ENCODE measurements around the gene CRX.
A peak's percentile ranks its signal among the peaks of the same experiment; 100 is the strongest.
"Not testable (repeated sequence)": the region's sequence is repeated elsewhere in the genome, so short reads cannot be mapped to it uniquely, and the experiment has no call there.

CRX gene

DNA sequence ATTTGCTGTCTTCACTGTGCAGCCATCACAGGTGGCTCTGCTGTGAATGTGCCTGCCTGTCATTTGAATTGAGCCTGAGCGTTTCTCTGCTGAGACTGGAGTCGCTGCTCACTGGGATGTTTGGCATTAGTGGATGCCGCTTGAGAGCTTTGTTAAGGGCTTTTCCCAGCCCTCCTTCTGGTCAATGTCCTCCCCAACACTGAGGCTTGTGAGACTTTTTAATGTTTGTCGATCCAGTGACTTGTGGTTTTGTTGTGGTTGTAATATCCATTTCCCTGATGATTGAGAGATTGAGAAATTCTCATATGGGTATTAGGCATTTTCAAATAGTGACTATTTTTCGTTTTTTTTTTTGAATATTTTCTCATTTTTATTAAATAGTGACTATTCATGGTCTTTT lies 39.9 kb downstream of the CRX start:
- no peak for DNase-seq

GRCh38 chr19:47863514-47863936 lies 41.8 kb downstream of the CRX start:
- DNase-seq = peak; percentile 95

DNA sequence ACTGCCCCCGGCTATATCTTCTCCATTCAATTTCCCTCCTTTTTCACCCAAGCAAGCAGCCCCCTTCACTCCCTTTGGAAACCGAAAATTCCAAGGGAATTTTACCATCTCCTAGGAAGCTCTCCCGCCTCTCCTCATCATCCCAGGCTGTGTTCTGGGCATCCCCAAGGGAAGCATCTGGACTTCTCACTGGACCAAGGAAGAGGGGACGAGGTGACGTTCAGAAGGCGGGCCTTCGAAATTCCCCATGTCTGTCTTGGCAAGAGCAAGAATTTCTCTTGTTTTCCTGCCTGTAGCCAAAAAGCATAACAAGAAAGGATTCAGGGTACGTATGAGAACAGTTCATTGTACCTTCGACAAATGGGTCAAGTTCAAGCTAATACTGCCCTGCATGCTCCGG lies 43.4 kb downstream of the CRX start:
- no peak for DNase-seq

DNA sequence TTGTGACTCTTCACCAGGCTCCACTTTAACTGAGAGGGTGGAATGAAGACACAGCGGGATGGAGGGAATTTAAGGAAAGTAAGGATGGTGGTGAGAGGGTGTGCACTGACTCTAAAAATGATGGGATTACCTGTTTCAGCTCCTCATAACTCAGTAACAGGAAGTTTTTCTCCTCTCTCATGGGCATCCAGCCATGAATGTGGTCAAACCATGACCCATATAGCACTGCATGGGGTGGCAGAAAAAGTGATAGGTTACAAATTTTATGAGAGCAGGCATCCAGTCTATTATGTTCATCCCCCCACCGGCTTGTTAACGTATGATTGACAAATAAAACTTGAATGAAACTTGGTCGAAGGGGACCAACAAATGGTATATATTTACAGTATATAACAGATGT lies 57.2 kb downstream of the CRX start:
- DNase-seq = no peak

- not testable (repeated sequence) for DNase-seq
Measured at GRCh38 chr19:47879385-47879784, 57.6 kb downstream of the CRX start.

DNA sequence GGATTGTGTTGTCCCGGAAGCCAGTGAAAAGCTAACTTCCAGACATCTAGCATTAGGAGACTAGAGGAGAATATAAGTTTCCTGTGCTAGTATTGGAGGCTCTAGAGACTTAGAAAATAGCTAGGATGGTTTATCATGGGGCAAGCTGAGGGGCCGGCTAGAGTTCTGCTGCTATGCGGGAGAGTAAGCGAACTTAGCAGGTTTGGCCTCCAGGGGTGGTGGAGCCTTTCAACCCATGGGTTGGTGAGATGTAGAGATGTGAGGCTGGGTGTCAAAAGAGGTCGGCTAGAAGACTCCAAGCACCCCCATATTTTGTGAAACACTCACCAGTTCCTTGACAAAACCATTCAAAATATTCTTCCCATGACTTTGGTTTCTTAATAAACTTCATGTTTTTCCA lies 60.0 kb downstream of the CRX start:
- no peak for DNase-seq

GRCh38 chr19:47882890-47883289 lies 61.2 kb downstream of the CRX start:
- DNase-seq = no peak

- DNase-seq = no peak
Measured at GRCh38 chr19:47885067-47885463, 63.3 kb downstream of the CRX start.

GRCh38 chr19:47886010-47886559 lies 64.3 kb downstream of the CRX start, which contains the start of gene SULT2A1:
Gene SULT2A1 (minus strand): TSS chr19:47886315. CDS start chr19:47886257, 58 bp downstream.
- DNase-seq = no peak

DNA sequence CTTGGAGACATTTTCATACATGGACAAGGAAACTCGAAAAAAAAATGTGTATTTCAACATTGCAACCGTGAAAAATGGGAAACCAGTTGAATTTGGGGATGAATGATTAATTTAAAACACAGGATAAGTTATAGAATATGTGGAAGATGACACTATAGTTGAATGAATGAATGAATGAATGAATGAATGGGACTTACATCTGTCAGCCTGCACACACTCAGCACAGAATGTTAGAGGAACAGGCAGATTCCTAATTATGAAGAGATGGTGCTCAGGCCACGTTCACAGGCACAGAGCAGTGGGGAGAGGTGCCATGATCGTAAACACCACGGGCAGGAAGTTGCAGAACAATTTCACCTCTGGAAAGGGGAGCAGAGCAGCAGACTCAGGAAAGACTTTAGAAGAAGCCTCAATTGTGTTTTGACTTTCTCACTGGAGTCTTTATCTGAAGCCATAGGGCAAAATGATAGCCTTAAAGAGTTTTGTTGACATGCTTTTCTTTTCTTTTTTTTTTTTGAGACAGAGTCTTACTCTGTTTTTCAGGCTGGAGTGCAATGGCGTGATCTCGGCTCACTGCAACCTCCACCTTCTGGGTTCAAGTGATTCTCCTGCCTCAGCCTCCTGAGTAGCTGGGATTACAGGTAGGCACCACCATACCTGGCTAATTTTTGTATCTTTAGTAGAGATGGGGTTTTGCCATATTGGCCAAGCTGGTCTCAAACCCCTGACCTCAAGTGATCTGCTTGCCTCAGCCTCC lies 69.3 kb downstream of the CRX start:
- DNase-seq = no peak

DNA sequence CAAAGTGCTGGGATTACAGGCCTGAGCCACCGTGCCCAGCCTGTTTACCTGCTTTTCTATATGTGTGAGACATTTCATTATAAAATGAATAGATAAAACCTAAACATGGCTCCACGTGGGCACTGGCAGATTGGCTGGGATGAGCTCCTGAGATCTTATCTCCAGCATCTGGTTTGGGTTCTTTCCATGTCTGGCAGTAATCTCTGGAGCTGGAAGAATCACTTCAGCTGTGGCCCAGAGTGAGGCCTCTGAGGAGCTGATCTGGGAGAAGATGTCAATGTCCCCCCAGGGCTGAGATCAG lies 69.8 kb downstream of the CRX start:
- DNase-seq = no peak

DNA sequence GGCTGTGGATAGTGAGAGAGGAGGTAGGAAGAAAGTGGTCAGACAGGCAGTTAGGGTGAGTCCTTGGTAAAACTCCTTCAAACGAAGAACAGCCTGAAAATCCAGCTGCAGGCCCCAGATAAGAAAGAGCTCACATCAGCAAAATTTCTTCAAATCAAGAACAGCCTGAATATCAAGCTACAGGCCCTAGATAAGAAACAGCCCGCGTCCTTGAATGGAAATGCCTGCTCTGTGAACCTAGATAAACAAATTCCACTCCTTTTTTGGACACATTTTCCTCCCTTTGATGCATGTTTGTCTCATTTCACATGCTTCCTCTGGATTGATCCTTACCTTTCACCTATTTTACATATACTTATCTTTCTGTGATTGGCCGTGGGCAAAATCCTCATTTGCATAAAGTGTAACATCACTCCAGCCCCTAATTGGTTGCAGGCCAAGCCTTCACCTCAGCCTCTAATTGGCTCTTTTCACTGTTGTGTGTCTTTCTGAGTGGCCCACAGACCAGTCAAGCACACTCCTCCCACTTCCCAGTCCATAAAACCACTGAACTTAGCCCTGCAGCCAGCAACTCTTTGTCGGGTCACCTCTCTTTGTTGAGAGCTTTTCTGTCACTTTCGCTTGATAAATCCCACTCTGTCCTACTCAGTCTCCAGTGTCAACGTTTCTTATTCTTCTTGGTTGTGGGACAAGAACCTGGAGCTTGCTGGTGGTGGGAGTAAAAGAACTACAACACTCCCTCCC lies 70.4 kb downstream of the CRX start:
- DNase-seq = no peak
